Vagina (tissue), 2 donors: ENCODE data around the gene MS4A10. TPM values are rescaled to one million over a fixed set of nuclear protein-coding genes. Genes with fewer than 3 reads are reported as not detected.

Source experiments
- DNase-seq, 2 donors: peaks; one replicate each; pipeline ENCODE4 v3.0.0-alpha.2; 2017; ENCODE audit errors: extremely low spot score in 2 of 2
- H3K27ac ChIP-seq: fragments of 200-600 bp; sonication (generic); one replicate; pipeline ENCODE4 v1.5.1; 2019
- H3K27me3 ChIP-seq: fragments of 200-600 bp; sonication (generic); one replicate; pipeline ENCODE4 v1.5.1; 2019
- H3K36me3 ChIP-seq, 2 donors: fragments of 200-600 bp; sonication (generic); one replicate each; pipeline ENCODE4 v1.5.1; 2017 to 2019
- H3K4me1 ChIP-seq: fragments of 200-600 bp; sonication (generic); one replicate; pipeline ENCODE4 v1.5.1; 2019
- H3K4me3 ChIP-seq, 2 donors: fragments of 200-600 bp; sonication (generic); 1 replicate in 1 of 2; 2 replicates in 1 of 2; pipeline ENCODE4 v1.5.1; 2016 to 2019
- H3K9me3 ChIP-seq: fragments of 200-600 bp; sonication (generic); one replicate; pipeline ENCODE4 v1.5.1; 2019
- CTCF ChIP-seq, 3 experiments: fragments of 450-650 bp in 2 of 3; fragments of 200-600 bp in 1 of 3; sonication (generic) in 1 of 3; IDR thresholded peaks; one replicate each; pipeline ENCODE4 v1.5.1; 2017 to 2019; ENCODE audit warnings: antibody characterized with exemption in 3 of 3, mild to moderate bottlenecking in 2 of 3, moderate library complexity in 2 of 3
- POLR2A ChIP-seq, 2 donors: fragments of 450-650 bp; IDR thresholded peaks; one replicate each; pipeline ENCODE4 v1.6.1; 2017; ENCODE audit warnings: antibody characterized with exemption in 2 of 2, mild to moderate bottlenecking in 2 of 2, moderate library complexity in 2 of 2
- POLR2AphosphoS5 ChIP-seq, 2 donors: sonication (generic); formaldehyde crosslinking; IDR thresholded peaks; one replicate each; pipeline ENCODE4 v1.9.0; 2017; ENCODE audit warnings: antibody characterized with exemption in 2 of 2, mild to moderate bottlenecking in 2 of 2, low read depth in 1 of 2; ENCODE audit not compliant: insufficient read depth in 1 of 2
- intact Hi-C: fragments of 100-400 bp; cut with DNase I; formaldehyde crosslinking; loops from one replicate; pipeline ENCODE4 v1.15.1; 2023
- total RNA-seq: library from RNA; depleted of rRNA; stranded (reverse); fragments of >200 nt; gene quantifications from one replicate; pipeline ENCODE4 v1.2.3, GENCODE V29; 2016

The MS4A10 gene
- total RNA-seq, 1 donor from 2014 or later = not detected

GRCh38 chr11:60744114-60744513, 41.0 kb upstream of the MS4A10 start:
- Histone ChIP-seq H3K4me1 (no peaks in the 10 kb centered on the region), H3K36me3 (no peaks in the 10 kb centered on the region), H3K27ac (no peak overlapping the region), H3K4me3 (no peak overlapping the region), H3K9me3 (no peaks in the 10 kb centered on the region), H3K27me3 (no peaks in the 10 kb centered on the region)
- intact Hi-C loops = no loop called here
- DNase-seq = no peak
- TF ChIP-seq POLR2A (IDR thresholded peaks at IDR 0.05) = no peak
- TF ChIP-seq POLR2AphosphoS5 (IDR thresholded peaks at IDR 0.05; ENCODE audit: insufficient read depth in 1 of 2, low read depth in 1 of 2) = no peak
- TF ChIP-seq CTCF (IDR thresholded peaks at IDR 0.05) = no peak

- Histone ChIP-seq H3K27me3 (no peaks in the 10 kb centered on the region), H3K4me1 (no peaks in the 10 kb centered on the region), H3K36me3 (no peaks in the 10 kb centered on the region), H3K4me3 (no peak overlapping the region), H3K27ac (no peak overlapping the region), H3K9me3 (no peaks in the 10 kb centered on the region)
- TF ChIP-seq POLR2A (IDR thresholded peaks at IDR 0.05) = no peak
- no peak for TF ChIP-seq POLR2AphosphoS5 (IDR thresholded peaks at IDR 0.05; ENCODE audit: insufficient read depth in 1 of 2, low read depth in 1 of 2)
- TF ChIP-seq CTCF (IDR thresholded peaks at IDR 0.05) = no peak
- intact Hi-C loops = no loop called here
- no peak for DNase-seq
These were observed 37.7 kb upstream of the MS4A10 start for GRCh38 chr11:60747359-60747873.

GRCh38 chr11:60748225-60748624, 36.9 kb upstream of the MS4A10 start:
- Histone ChIP-seq H3K9me3 (no peaks in the 10 kb centered on the region), H3K27me3 (no peaks in the 10 kb centered on the region), H3K27ac (no peak overlapping the region), H3K4me3 (no peak overlapping the region), H3K36me3 (no peaks in the 10 kb centered on the region), H3K4me1 (no peaks in the 10 kb centered on the region)
- TF ChIP-seq CTCF (IDR thresholded peaks at IDR 0.05) (no peak), POLR2AphosphoS5 (IDR thresholded peaks at IDR 0.05; ENCODE audit: insufficient read depth in 1 of 2, low read depth in 1 of 2) (no peak), POLR2A (IDR thresholded peaks at IDR 0.05) (no peak)
- intact Hi-C loops = no loop called here
- DNase-seq = no peak

GRCh38 chr11:60748821-60749220, 36.3 kb upstream of the MS4A10 start:
- Histone ChIP-seq H3K27me3 (no peaks in the 10 kb centered on the region), H3K4me1 (no peaks in the 10 kb centered on the region), H3K27ac (no peak overlapping the region), H3K36me3 (no peaks in the 10 kb centered on the region), H3K9me3 (no peaks in the 10 kb centered on the region), H3K4me3 (no peak overlapping the region)
- TF ChIP-seq POLR2A (IDR thresholded peaks at IDR 0.05) (no peak), CTCF (IDR thresholded peaks at IDR 0.05) (no peak), POLR2AphosphoS5 (IDR thresholded peaks at IDR 0.05; ENCODE audit: insufficient read depth in 1 of 2, low read depth in 1 of 2) (no peak)
- intact Hi-C loops = no loop called here
- DNase-seq = no peak

- no peaks in the 10 kb centered on the region for H3K36me3 ChIP-seq
- H3K27me3 ChIP-seq = no peaks in the 10 kb centered on the region
- no peak for DNase-seq
- intact Hi-C loops = no loop called here
- H3K9me3 ChIP-seq = no peaks in the 10 kb centered on the region
- no peaks in the 10 kb centered on the region for H3K4me1 ChIP-seq
- no peak overlapping the region for H3K27ac ChIP-seq
- no peak overlapping the region for H3K4me3 ChIP-seq
- TF ChIP-seq POLR2A (IDR thresholded peaks at IDR 0.05) (no peak), POLR2AphosphoS5 (IDR thresholded peaks at IDR 0.05; ENCODE audit: insufficient read depth in 1 of 2, low read depth in 1 of 2) (no peak), CTCF (IDR thresholded peaks at IDR 0.05) (no peak)
These were observed 34.2 kb upstream of the MS4A10 start for GRCh38 chr11:60750911-60751310.
